ENCODE results near the gene TSGA10IP.

DNA sequence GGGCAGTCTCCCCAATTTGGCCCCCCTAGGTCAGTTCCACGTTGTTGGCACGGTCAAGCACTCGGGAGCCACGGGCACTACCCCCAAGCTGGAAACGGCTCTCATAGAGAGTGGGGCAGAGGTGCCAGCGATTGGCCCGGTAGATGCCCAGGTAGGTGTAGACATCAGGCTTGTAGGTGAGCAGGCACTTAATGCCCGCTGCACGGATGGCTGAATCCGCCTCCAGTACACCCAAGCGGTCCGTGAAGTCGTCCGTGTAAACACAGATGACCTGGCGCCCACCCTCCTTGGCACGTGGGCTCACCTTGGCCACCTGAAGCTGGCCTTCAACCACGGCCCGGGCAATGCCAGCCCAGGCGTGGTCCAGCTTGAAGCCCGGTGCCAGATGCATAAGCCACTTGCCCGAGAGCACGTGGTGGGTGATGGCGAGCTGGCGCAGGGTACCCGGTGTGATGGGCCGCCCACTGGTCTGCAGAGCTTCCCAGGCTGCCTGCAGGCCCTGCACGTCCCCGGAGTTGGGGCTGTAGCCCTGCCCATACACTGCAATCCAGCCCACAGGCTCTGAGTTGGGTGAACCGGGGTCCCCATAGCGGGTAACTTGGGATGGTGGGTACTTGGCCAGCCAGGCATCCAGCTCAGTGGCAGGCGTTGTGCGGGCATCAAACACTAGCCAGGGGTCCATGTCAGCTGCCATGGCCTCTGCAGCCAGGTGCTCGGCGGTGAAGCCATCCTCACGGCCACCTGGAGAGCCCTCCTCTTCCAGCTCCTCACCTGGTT, 27.7 kb upstream of the TSGA10IP start:
- TF ChIP-seq, protein P1, sequence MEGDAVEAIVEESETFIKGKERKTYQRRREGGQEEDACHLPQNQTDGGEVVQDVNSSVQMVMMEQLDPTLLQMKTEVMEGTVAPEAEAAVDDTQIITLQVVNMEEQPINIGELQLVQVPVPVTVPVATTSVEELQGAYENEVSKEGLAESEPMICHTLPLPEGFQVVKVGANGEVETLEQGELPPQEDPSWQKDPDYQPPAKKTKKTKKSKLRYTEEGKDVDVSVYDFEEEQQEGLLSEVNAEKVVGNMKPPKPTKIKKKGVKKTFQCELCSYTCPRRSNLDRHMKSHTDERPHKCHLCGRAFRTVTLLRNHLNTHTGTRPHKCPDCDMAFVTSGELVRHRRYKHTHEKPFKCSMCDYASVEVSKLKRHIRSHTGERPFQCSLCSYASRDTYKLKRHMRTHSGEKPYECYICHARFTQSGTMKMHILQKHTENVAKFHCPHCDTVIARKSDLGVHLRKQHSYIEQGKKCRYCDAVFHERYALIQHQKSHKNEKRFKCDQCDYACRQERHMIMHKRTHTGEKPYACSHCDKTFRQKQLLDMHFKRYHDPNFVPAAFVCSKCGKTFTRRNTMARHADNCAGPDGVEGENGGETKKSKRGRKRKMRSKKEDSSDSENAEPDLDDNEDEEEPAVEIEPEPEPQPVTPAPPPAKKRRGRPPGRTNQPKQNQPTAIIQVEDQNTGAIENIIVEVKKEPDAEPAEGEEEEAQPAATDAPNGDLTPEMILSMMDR (conservative IDR thresholded peaks at IDR 0.05; ENCODE audit: low read length) = no peak
- no peak for TF ChIP-seq EZH2phosphoT487 (IDR thresholded peaks at IDR 0.05; ENCODE audit: borderline replicate concordance, low read depth, low read length)
